Eye (tissue), 1 donor: ENCODE measurements around the gene C18orf63.
"Not testable (repeated sequence)": the region's sequence is repeated elsewhere in the genome, so short reads cannot be mapped to it uniquely, and the experiment has no call there.

Source experiments
- DNase-seq: peaks from one replicate; pipeline ENCODE4 v3.0.0-alpha.2; 2015

The C18orf63 gene

GRCh38 chr18:74315464-74316256 lies at the start of gene C18orf63:
C18orf63 (plus strand) TSS chr18:74315839; CDS start chr18:74317866, 2,027 bp downstream.
- no peak for DNase-seq

- no peak for DNase-seq
Observed at GRCh38 chr18:74266161-74266560, 49.5 kb upstream of the C18orf63 start.

DNA sequence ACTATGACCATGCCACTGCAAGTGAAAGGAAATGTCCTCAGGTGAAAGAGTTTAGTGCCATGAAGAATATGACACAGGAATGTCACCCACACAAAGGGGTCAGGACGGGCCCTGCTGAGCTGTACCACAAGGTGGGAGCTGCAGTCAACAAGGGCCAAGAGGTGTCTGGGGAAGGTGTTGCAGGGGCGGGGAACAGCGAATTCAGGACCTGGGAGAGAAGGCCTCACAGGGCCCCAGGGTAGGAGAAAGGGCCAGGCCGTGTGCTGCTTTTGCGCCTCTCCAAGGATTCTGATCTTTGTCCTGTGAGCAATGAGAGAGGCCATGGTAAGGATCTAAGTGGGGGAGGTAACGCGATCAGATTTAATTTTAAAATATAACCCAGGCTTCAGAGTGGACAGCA lies 47.5 kb upstream of the C18orf63 start:
- DNase-seq: no peak

DNA sequence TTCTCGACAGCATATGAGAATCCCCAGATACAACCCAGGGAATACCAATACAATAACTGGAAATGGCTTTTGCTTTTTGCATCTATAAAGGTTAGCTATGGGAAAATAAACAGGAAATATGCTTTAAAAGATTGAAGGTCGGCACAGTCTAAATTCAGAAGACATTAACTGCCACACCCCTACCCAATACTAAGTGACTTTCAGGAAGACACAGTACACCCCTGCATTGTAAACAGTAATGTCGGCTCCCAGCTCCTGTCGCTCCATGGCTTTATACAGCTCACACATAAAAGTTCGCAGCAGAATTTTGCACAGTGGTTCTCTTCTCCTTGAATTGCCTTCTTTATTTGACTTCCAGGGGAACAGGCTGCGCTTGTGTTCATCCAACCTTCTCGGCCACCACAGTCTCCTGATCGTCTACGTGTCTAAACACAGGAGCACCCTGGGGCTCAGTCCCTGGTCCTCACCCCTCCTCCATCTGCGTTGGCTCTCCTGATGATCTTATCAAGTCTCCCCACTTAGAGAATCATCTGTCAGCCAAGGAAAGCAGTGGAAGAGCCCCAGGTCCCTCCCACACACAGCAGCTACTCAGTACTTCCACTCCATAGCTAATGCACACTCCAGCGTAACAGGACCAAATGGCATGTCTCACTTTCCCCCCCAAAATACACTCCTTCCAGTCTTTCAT lies 46.6 kb upstream of the C18orf63 start:
- DNase-seq: no peak

GRCh38 chr18:74271635-74272034 lies 44.0 kb upstream of the C18orf63 start:
- no peak for DNase-seq

GRCh38 chr18:74273394-74273793 lies 42.2 kb upstream of the C18orf63 start:
- DNase-seq: no peak

DNA sequence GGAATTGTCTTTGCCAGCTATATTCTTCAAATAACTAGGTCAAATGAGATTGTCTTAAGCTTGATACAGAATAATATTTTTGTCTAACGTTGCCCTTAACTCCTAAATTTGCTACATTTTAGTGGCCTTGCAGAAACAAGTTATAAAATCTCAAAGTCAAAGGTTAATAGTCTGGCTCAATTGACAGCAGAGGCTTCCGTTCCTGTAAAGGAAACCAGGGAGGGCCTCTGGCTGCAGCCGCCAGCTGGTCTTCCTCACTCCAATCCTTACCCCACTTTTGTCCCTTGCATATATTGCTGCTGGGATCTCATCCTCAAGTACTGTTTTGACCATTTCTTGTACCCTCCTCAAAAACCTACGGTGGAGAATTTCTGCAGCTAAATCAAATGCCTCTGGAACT lies 40.9 kb upstream of the C18orf63 start:
- no peak for DNase-seq

GRCh38 chr18:74275736-74276135 lies 39.9 kb upstream of the C18orf63 start:
- DNase-seq: no peak

- peak; percentile 34 for DNase-seq
Observed at GRCh38 chr18:74276609-74277008, 39.0 kb upstream of the C18orf63 start.

- DNase-seq: no peak
Observed at GRCh38 chr18:74277296-74277695, 38.3 kb upstream of the C18orf63 start.

DNA sequence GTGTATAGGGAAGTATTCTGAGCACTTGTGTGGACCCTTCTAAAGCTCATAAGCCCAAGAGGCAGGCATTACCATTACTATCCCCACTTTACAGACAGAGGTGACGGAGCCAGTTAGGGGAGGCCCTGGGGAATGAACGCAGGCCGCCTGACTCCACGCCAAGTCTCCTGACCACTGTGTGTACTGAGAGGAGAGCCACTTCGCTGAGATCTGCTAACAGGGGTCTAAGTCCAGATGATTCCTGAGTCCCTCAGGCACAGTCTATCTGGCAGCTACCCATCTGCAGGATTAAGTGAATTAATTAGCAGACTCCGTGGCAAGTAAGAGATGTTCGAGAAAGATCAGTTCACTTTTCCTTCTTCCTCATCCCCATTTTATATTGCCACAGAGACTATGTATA lies 37.6 kb upstream of the C18orf63 start:
- no peak for DNase-seq

DNA sequence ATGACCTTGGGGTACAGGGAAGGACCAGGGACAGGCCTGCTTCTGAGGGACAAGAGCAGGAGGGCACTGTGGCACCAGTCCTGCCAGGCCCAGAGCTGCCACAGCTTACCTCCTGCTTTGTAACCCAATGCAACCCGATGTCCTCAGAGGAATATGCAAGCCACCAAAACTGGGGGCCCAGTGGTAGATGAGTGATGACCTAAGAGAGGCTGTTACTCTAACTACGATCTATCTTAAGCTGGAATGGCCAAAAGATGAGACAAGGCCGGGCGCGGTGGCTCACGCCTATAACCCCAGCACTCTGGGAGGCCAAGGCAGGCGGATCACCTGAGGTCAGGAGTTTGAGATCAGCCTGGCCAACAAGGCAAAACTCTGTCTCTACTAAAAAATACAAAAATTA lies 36.7 kb upstream of the C18orf63 start:
- DNase-seq: no peak

GRCh38 chr18:74281011-74281979 lies 34.3 kb upstream of the C18orf63 start:
- peak; percentile 79 for DNase-seq

- DNase-seq: no peak
Observed at GRCh38 chr18:74281980-74282754, 33.5 kb upstream of the C18orf63 start.

DNA sequence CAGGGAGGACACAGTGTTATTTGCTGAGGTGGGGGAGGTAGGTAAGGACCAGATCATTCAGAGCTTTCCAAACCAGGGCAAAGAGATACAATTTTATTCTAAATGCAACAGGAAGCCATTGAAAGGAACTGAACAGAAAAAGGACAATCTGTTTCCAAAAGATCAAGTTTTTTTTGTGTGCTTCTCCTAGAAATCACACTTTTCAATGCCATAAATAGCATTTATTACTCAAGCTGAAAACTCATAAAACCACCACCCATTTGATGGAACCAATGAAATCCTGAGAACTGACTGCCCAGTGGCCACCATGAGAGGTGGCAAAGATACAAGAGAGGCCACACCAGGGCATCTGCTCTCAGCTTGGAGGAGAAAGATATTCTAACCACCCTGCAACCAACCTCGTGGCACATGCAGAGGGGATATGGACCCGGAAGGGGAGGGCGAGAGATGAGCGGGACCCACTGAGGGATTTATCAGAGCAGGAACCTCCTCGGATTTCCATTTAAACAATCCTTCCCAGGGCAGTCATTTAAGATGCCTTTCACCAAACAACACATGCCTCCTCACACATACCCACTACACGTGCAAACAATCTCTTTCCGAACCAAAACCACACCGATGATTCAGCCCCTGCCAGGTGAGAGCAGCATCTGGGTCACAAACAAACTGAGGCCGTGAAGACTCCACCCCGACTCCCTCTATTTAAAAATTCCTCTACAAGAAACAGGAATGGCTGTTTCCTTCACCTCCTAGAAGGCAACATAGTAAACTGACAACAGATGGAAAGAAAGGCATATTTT lies 32.7 kb upstream of the C18orf63 start:
- no peak for DNase-seq

GRCh38 chr18:74283646-74284045 lies 32.0 kb upstream of the C18orf63 start:
- no peak for DNase-seq

GRCh38 chr18:74284191-74284979 lies 31.3 kb upstream of the C18orf63 start:
- DNase-seq: peak; percentile 60

DNA sequence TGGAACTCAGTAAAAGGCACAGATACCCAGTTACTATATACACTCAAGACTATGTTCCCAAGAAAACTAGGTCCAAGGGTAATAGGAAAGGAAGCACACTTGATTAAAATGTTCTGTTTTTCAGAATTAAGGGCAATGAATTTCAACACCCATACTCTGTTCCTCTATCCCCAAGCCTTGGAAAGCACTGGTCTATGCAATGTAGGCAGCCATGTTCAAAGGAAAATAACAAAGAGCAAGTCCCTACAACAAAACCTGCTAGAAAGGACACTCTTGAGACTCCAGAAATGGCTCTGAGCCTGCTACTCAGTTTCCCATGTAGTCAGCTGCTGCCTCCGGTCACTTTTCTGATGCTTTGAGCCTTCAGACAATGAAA lies 30.7 kb upstream of the C18orf63 start:
- no peak for DNase-seq

DNA sequence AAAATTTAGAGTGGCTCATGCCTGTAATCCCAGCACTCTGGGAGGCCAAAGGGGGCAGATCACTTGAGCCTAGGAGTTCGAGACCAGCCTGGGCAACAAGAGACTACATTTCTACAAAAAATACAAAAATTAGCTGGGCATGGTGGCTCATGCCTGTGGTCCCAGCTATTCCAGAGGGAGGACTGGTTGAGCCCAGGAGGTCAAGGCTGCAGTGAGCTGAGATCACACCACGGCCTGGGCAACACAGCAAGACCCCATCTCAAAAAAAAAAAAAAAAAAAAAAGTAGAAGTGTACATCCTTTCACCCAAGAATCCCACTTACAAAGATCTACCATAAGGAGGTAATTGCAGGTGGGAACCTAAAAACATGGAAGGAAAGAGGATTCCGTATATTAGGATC lies 30.1 kb upstream of the C18orf63 start:
- not testable (repeated sequence) for DNase-seq

- no peak for DNase-seq
Observed at GRCh38 chr18:74286106-74286855, 29.4 kb upstream of the C18orf63 start.
